Memory B cell (primary cell): ENCODE data around the gene FBXO45.
A peak's percentile ranks its signal among the peaks of the same experiment; 100 is the strongest.
"Not testable (repeated sequence)": the region's sequence is repeated elsewhere in the genome, so short reads cannot be mapped to it uniquely, and the experiment has no call there.

Experiments
- ATAC-seq: fragments of 150-1000 bp; cut with Tn5 transposase; 2 replicates; pipeline ENCODE4 v1.10.0; 2021; ENCODE audit warnings: low read depth, mild to moderate bottlenecking, moderate library complexity
- DNase-seq, 2 donors: peaks; one replicate each; pipeline ENCODE4 v3.0.0; 2022; ENCODE audit warnings: low spot score in 2 of 2
- H3K27ac Mint-ChIP-seq: one replicate; pipeline ENCODE4 v1.8.0; 2022; ENCODE audit warnings: mild to moderate bottlenecking, moderate library complexity, mixed read lengths
- H3K27me3 Mint-ChIP-seq: one replicate; pipeline ENCODE4 v1.8.0; 2022; ENCODE audit warnings: mixed read lengths
- H3K36me3 Mint-ChIP-seq: one replicate; pipeline ENCODE4 v1.8.0; 2022; ENCODE audit warnings: mild to moderate bottlenecking, mixed read lengths
- H3K4me1 Mint-ChIP-seq: one replicate; pipeline ENCODE4 v1.8.0; 2022; ENCODE audit warnings: mixed read lengths
- H3K4me3 Mint-ChIP-seq: one replicate; pipeline ENCODE4 v1.8.0; 2022; ENCODE audit warnings: mild to moderate bottlenecking, moderate library complexity, mixed read lengths
- H3K9me3 Mint-ChIP-seq: one replicate; pipeline ENCODE4 v1.8.0; 2022; ENCODE audit warnings: mixed read lengths

Gene FBXO45

GRCh38 chr3:196546537-196546936 is 21.9 kb upstream of the FBXO45 start:
- Mint-ChIP-seq H3K9me3 (peaks cover 7% of the 10 kb centered on the region), H3K27me3 (no peaks in the 10 kb centered on the region), H3K36me3 (peaks cover 4% of the 10 kb centered on the region), H3K27ac (no peak overlapping the region), H3K4me1 (no peaks in the 10 kb centered on the region), H3K4me3 (no peak overlapping the region)
- DNase-seq (no peak), ATAC-seq (no peak)

- ATAC-seq = no peak
Observed at GRCh38 chr3:196547067-196547466, 21.4 kb upstream of the FBXO45 start.

GRCh38 chr3:196549312-196549711 is 19.1 kb upstream of the FBXO45 start:
- not testable (repeated sequence) for H3K4me3 Mint-ChIP-seq, H3K36me3 Mint-ChIP-seq, H3K9me3 Mint-ChIP-seq, ATAC-seq, H3K4me1 Mint-ChIP-seq, H3K27ac Mint-ChIP-seq, DNase-seq, H3K27me3 Mint-ChIP-seq

More at GRCh38 chr3:196547067-196547466, 21.4 kb upstream of the FBXO45 start:
- Mint-ChIP-seq H3K36me3 (peaks cover 4% of the 10 kb centered on the region), H3K4me1 (no peaks in the 10 kb centered on the region), H3K4me3 (no peak overlapping the region), H3K27ac (no peak overlapping the region), H3K27me3 (no peaks in the 10 kb centered on the region), H3K9me3 (peaks cover 7% of the 10 kb centered on the region)
- no peak for DNase-seq

GRCh38 chr3:196550172-196550571 is 18.3 kb upstream of the FBXO45 start:
- H3K4me3 Mint-ChIP-seq, H3K9me3 Mint-ChIP-seq, H3K4me1 Mint-ChIP-seq, H3K27ac Mint-ChIP-seq, ATAC-seq, H3K27me3 Mint-ChIP-seq, DNase-seq, H3K36me3 Mint-ChIP-seq: not testable (repeated sequence)

GRCh38 chr3:196552253-196552652 is 16.2 kb upstream of the FBXO45 start:
- H3K4me1 Mint-ChIP-seq = peaks cover 16% of the 10 kb centered on the region
- H3K4me3 Mint-ChIP-seq = no peak overlapping the region
- H3K27me3 Mint-ChIP-seq = no peaks in the 10 kb centered on the region
- H3K27ac Mint-ChIP-seq = no peak overlapping the region
- H3K36me3 Mint-ChIP-seq = peaks cover 4% of the 10 kb centered on the region
- DNase-seq (no peak), ATAC-seq (no peak)
- H3K9me3 Mint-ChIP-seq = peaks cover 6% of the 10 kb centered on the region

- H3K9me3 Mint-ChIP-seq = peaks cover 1% of the 10 kb centered on the region
- no peaks in the 10 kb centered on the region for H3K27me3 Mint-ChIP-seq
- peaks cover 16% of the 10 kb centered on the region for H3K4me1 Mint-ChIP-seq
- DNase-seq = no peak
- H3K36me3 Mint-ChIP-seq = no peaks in the 10 kb centered on the region
- no peak overlapping the region for H3K27ac Mint-ChIP-seq
- ATAC-seq = no peak
- H3K4me3 Mint-ChIP-seq = no peak overlapping the region
Observed at GRCh38 chr3:196553551-196553950, 14.9 kb upstream of the FBXO45 start.

GRCh38 chr3:196554205-196554604 is 14.3 kb upstream of the FBXO45 start:
- H3K4me3 Mint-ChIP-seq = peak overlapping the region; percentile 25
- no peaks in the 10 kb centered on the region for H3K27me3 Mint-ChIP-seq
- peaks cover 2% of the 10 kb centered on the region for H3K36me3 Mint-ChIP-seq
- peaks cover 1% of the 10 kb centered on the region for H3K9me3 Mint-ChIP-seq
- DNase-seq (no peak), ATAC-seq (peak; percentile 81)
- H3K27ac Mint-ChIP-seq = peak overlapping the region; percentile 76
- H3K4me1 Mint-ChIP-seq = peaks cover 16% of the 10 kb centered on the region

GRCh38 chr3:196555295-196555694 is 13.2 kb upstream of the FBXO45 start:
- ATAC-seq (no peak), DNase-seq (no peak)
- peak overlapping the region; percentile 76 for H3K27ac Mint-ChIP-seq
- H3K4me3 Mint-ChIP-seq = no peak overlapping the region
- H3K27me3 Mint-ChIP-seq = no peaks in the 10 kb centered on the region
- no peaks in the 10 kb centered on the region for H3K9me3 Mint-ChIP-seq
- H3K36me3 Mint-ChIP-seq = peaks cover 4% of the 10 kb centered on the region
- H3K4me1 Mint-ChIP-seq = peaks cover 16% of the 10 kb centered on the region

- peaks cover 7% of the 10 kb centered on the region for H3K36me3 Mint-ChIP-seq
- no peak for ATAC-seq
- no peak overlapping the region for H3K27ac Mint-ChIP-seq
- peaks cover 16% of the 10 kb centered on the region for H3K4me1 Mint-ChIP-seq
- no peaks in the 10 kb centered on the region for H3K9me3 Mint-ChIP-seq
- H3K27me3 Mint-ChIP-seq = no peaks in the 10 kb centered on the region
- H3K4me3 Mint-ChIP-seq = no peak overlapping the region
- DNase-seq = no peak
Observed at GRCh38 chr3:196557236-196557635, 11.2 kb upstream of the FBXO45 start.

GRCh38 chr3:196558476-196558875 is 10.0 kb upstream of the FBXO45 start:
- peaks cover 16% of the 10 kb centered on the region for H3K4me1 Mint-ChIP-seq
- peaks cover 7% of the 10 kb centered on the region for H3K36me3 Mint-ChIP-seq
- H3K4me3 Mint-ChIP-seq = no peak overlapping the region
- no peak overlapping the region for H3K27ac Mint-ChIP-seq
- no peaks in the 10 kb centered on the region for H3K27me3 Mint-ChIP-seq
- no peaks in the 10 kb centered on the region for H3K9me3 Mint-ChIP-seq
- ATAC-seq (no peak), DNase-seq (no peak)

- H3K4me3 Mint-ChIP-seq = no peak overlapping the region
- no peak overlapping the region for H3K27ac Mint-ChIP-seq
- peaks cover 11% of the 10 kb centered on the region for H3K36me3 Mint-ChIP-seq
- ATAC-seq = no peak
- peaks cover 14% of the 10 kb centered on the region for H3K4me1 Mint-ChIP-seq
- no peaks in the 10 kb centered on the region for H3K27me3 Mint-ChIP-seq
- no peaks in the 10 kb centered on the region for H3K9me3 Mint-ChIP-seq
- no peak for DNase-seq
Observed at GRCh38 chr3:196559826-196560225, 8.6 kb upstream of the FBXO45 start.

GRCh38 chr3:196563721-196564225 is 4.7 kb upstream of the FBXO45 start:
- H3K27ac Mint-ChIP-seq = no peak overlapping the region
- ATAC-seq (no peak), DNase-seq (no peak)
- peaks cover 6% of the 10 kb centered on the region for H3K4me1 Mint-ChIP-seq
- peaks cover 11% of the 10 kb centered on the region for H3K36me3 Mint-ChIP-seq
- H3K27me3 Mint-ChIP-seq = no peaks in the 10 kb centered on the region
- H3K9me3 Mint-ChIP-seq = no peaks in the 10 kb centered on the region
- no peak overlapping the region for H3K4me3 Mint-ChIP-seq

GRCh38 chr3:196569003-196569516 is 600 bp downstream of the FBXO45 start:
- Mint-ChIP-seq H3K27me3 (no peaks in the 10 kb centered on the region), H3K36me3 (peaks cover 2% of the 10 kb centered on the region), H3K4me1 (peaks cover 12% of the 10 kb centered on the region), H3K4me3 (peak overlapping the region; percentile 86), H3K27ac (peak overlapping the region; percentile 60), H3K9me3 (no peaks in the 10 kb centered on the region)
- peak; percentile 59 for ATAC-seq
- DNase-seq = peak in 1 of 2 donors; percentile 54

- not testable (repeated sequence) for H3K27ac Mint-ChIP-seq, H3K36me3 Mint-ChIP-seq, H3K9me3 Mint-ChIP-seq, H3K27me3 Mint-ChIP-seq, DNase-seq, H3K4me3 Mint-ChIP-seq, ATAC-seq
- H3K4me1 Mint-ChIP-seq = peaks cover 16% of the 10 kb centered on the region
Observed at GRCh38 chr3:196570332-196570731, 1.9 kb downstream of the FBXO45 start.

- Mint-ChIP-seq H3K36me3 (no peaks in the 10 kb centered on the region), H3K27ac (no peak overlapping the region), H3K4me3 (no peak overlapping the region), H3K27me3 (no peaks in the 10 kb centered on the region), H3K4me1 (peaks cover 16% of the 10 kb centered on the region), H3K9me3 (no peaks in the 10 kb centered on the region)
- no peak for DNase-seq
- ATAC-seq = no peak
Observed at GRCh38 chr3:196572389-196572788, 3.9 kb downstream of the FBXO45 start.
